IPS DF 4.7 (cell line): ENCODE data around the gene GINS2.

Experiments
- DNase-seq: peaks from one replicate; pipeline ENCODE4 v3.0.0-alpha.2; 2013; ENCODE audit warnings: low spot score; ENCODE audit errors: extremely low read depth

Gene GINS2

GRCh38 chr16:85627526-85628264, 61.1 kb downstream of the GINS2 start:
- no peak for DNase-seq

GRCh38 chr16:85627089-85627488, 61.7 kb downstream of the GINS2 start:
- no peak for DNase-seq
